ENCODE results near the gene DMD. TPM values are rescaled to one million over a fixed set of nuclear protein-coding genes. Genes with fewer than 3 reads are reported as not detected.
"Not testable (repeated sequence)": the region's sequence is repeated elsewhere in the genome, so short reads cannot be mapped to it uniquely, and the experiment has no call there.

The DMD gene
- polyA plus RNA-seq, 2 of the 4 experiments (the other 2 are of a cell fraction), result 0.03 TPM; not detected in 1

- POLR2A ChIA-PET; FAIRE-seq; H3K9me3 ChIP-seq; CTCF ChIA-PET; H3K27ac ChIP-seq; DNase-seq (ENCODE audit: low read depth in 1 of 2, low spot score in 1 of 2); H3K4me3 ChIP-seq; H3K4me2 ChIP-seq; H3K4me1 ChIP-seq; ATAC-seq: not testable (repeated sequence)
- TF ChIP-seq ZC3H11A (IDR thresholded peaks at IDR 0.05), result peak; percentile 60
- 58% methylated on average over 11 of the region's 11 CpGs for WGBS (ENCODE audit: missing lambda C conversion rate)
Observed at GRCh38 chrX:33073660-33074059, 137.7 kb downstream of the DMD start.

- ATAC-seq, result no peak
- POLR2A ChIA-PET, result no interaction called here
Observed at GRCh38 chrX:33065415-33065814, 145.9 kb downstream of the DMD start.

More at GRCh38 chrX:33065415-33065814, 145.9 kb downstream of the DMD start:
- FAIRE-seq (peak; percentile 88), DNase-seq (ENCODE audit: low read depth in 1 of 2, low spot score in 1 of 2) (no peak)
- Histone ChIP-seq H3K4me3 (no peak overlapping the region), H3K4me1 (no peaks in the 10 kb centered on the region), H3K9me3 (no peaks in the 10 kb centered on the region), H3K27ac (no peak overlapping the region), H3K4me2 (no peak overlapping the region)
- CTCF ChIA-PET, result no interaction called here
- TF ChIP-seq ATOH8 (CRISPR knock-in tag; IDR thresholded peaks at IDR 0.05; ENCODE audit: low read depth), result no peak
- TF ChIP-seq CEBPB (IDR thresholded peaks at IDR 0.05), result no peak
- no peak for TF ChIP-seq CTCF (IDR thresholded peaks at IDR 0.05)
- TF ChIP-seq MAX (IDR thresholded peaks at IDR 0.05), result no peak
- no peak for TF ChIP-seq REST (IDR thresholded peaks at IDR 0.05)
- no peak for TF ChIP-seq SMC3 (IDR thresholded peaks at IDR 0.05)
- no peak for TF ChIP-seq FOXS1 (CRISPR knock-in tag; IDR thresholded peaks at IDR 0.05)
- no peak for TF ChIP-seq TP53 (CRISPR knock-in tag; IDR thresholded peaks at IDR 0.05)
- TF ChIP-seq RFX5 (IDR thresholded peaks at IDR 0.05), result no peak
- TF ChIP-seq ZNF302 (CRISPR knock-in tag; IDR thresholded peaks at IDR 0.05), result no peak
- TF ChIP-seq RARB (CRISPR knock-in tag; IDR thresholded peaks at IDR 0.05), result no peak
- TF ChIP-seq HEYL (CRISPR knock-in tag; IDR thresholded peaks at IDR 0.05), result no peak
- TF ChIP-seq JUNB (IDR thresholded peaks at IDR 0.05), result no peak
- 74% methylated on average over 1 of the region's 1 CpG for WGBS (ENCODE audit: missing lambda C conversion rate)

Data from A549 (cell line).